Endodermal cell (in vitro differentiated cells): ENCODE results near the gene CAMK1. TPM values are rescaled to one million over a fixed set of nuclear protein-coding genes. Genes with fewer than 3 reads are reported as not detected.
A peak's percentile ranks its signal among the peaks of the same experiment; 100 is the strongest.

Experiments
- DNase-seq: peaks from one replicate; pipeline ENCODE4 v3.0.0-alpha.2; 2017
- H3K27ac ChIP-seq: 2 replicates; pipeline ENCODE4 v1.5.1; 2013; ENCODE audit warnings: mild to moderate bottlenecking, low read depth, low read length, moderate library complexity
- H3K27me3 ChIP-seq: 2 replicates; pipeline ENCODE4 v1.6.1; 2013; ENCODE audit warnings: mild to moderate bottlenecking, low read length, moderate library complexity; ENCODE audit not compliant: insufficient read depth, control insufficient read depth, poor library complexity, severe bottlenecking
- H3K36me3 ChIP-seq: 2 replicates; pipeline ENCODE4 v1.7.0; 2013; ENCODE audit warnings: mild to moderate bottlenecking, low read length, moderate library complexity; ENCODE audit not compliant: control insufficient read depth, insufficient read depth
- H3K4me1 ChIP-seq: one replicate; pipeline ENCODE4 v1.7.0; 2013; ENCODE audit warnings: low read length; ENCODE audit not compliant: control insufficient read depth, insufficient read depth
- H3K4me3 ChIP-seq: 2 replicates; pipeline ENCODE4 v1.5.1; 2013; ENCODE audit warnings: mild to moderate bottlenecking, low read length, moderate library complexity
- H3K9ac ChIP-seq: 2 replicates; pipeline ENCODE4 v1.6.1; 2013; ENCODE audit warnings: mild to moderate bottlenecking, low read length, moderate library complexity; ENCODE audit not compliant: poor library complexity, severe bottlenecking; ENCODE audit errors: extremely low read depth
- H3K9me3 ChIP-seq: 2 replicates; pipeline ENCODE4 v1.6.1; 2013; ENCODE audit warnings: mild to moderate bottlenecking, low read length, moderate library complexity; ENCODE audit not compliant: control insufficient read depth
- H3K27ac Mint-ChIP-seq: 2 replicates; pipeline ENCODE4 v1.8.0; 2020; ENCODE audit warnings: mixed read lengths
- H3K27me3 Mint-ChIP-seq: 2 replicates; pipeline ENCODE4 v1.8.0; 2021; ENCODE audit warnings: mild to moderate bottlenecking, mixed read lengths; ENCODE audit not compliant: insufficient read depth
- H3K36me3 Mint-ChIP-seq: 2 replicates; pipeline ENCODE4 v1.8.0; 2020; ENCODE audit warnings: low read depth, mixed read lengths
- H3K4me1 Mint-ChIP-seq: 2 replicates; pipeline ENCODE4 v1.8.0; 2020; ENCODE audit warnings: mixed read lengths
- H3K4me3 Mint-ChIP-seq: 2 replicates; pipeline ENCODE4 v1.8.0; 2020; ENCODE audit warnings: mild to moderate bottlenecking, moderate library complexity, mixed read lengths
- H3K9me3 Mint-ChIP-seq: 2 replicates; pipeline ENCODE4 v1.8.0; 2020; ENCODE audit warnings: mild to moderate bottlenecking, mixed read lengths
- CTCF ChIP-seq: fragments of 200-600 bp; sonication (generic); conservative IDR thresholded peaks from 2 replicates; pipeline ENCODE4 v1.5.0; 2021; ENCODE audit warnings: antibody characterized with exemption, mild to moderate bottlenecking
- WGBS, 2 experiments: methylation state at CpG; one replicate each; pipeline versions ENCODE4 v1.1.5 to v1.1.7; 2013; ENCODE audit warnings: missing lambda C conversion rate in 2 of 2, mixed read lengths in 1 of 2; ENCODE audit not compliant: insufficient coverage in 1 of 2, insufficient read length in 1 of 2; 5-methylcytosine and 5-hydroxymethylcytosine counted together
- total RNA-seq, 2 donors: library from RNA; stranded (reverse); fragmentation: NEBNext Ultra II Directional in 1 of 2; extraction: Animal tissue kit (Norgen Biotek cat#: 25700) in 1 of 2; gene quantifications; 2 replicates in 1 of 2; 3 replicates in 1 of 2; pipeline ENCODE4 v1.2.1, GENCODE V29; 2021

CAMK1 gene
- total RNA-seq, 2 donors from 2014 or later: 10.1 to 13.3 TPM

GRCh38 chr3:9786825-9787669, 17.3 kb upstream of the CAMK1 start:
- Mint-ChIP-seq H3K36me3 (peaks cover 70% of the 10 kb centered on the region), H3K9me3 (no peaks in the 10 kb centered on the region), H3K4me3 (no peak overlapping the region), H3K4me1 (peaks cover 4% of the 10 kb centered on the region), H3K27me3 (no peaks in the 10 kb centered on the region), H3K27ac (no peak overlapping the region)
- Histone ChIP-seq H3K9me3 (no peaks in the 10 kb centered on the region), H3K4me1 (no peaks in the 10 kb centered on the region), H3K27me3 (no peaks in the 10 kb centered on the region), H3K9ac (no peak overlapping the region), H3K36me3 (peaks cover 67% of the 10 kb centered on the region), H3K4me3 (no peak overlapping the region), H3K27ac (no peak overlapping the region)
- 85 to 91% methylated on average over 5 to 13 of the region's 13 CpGs for WGBS, 2 experiments
- peak; percentile 67 for DNase-seq
- peak; percentile 78 for TF ChIP-seq CTCF

DNA sequence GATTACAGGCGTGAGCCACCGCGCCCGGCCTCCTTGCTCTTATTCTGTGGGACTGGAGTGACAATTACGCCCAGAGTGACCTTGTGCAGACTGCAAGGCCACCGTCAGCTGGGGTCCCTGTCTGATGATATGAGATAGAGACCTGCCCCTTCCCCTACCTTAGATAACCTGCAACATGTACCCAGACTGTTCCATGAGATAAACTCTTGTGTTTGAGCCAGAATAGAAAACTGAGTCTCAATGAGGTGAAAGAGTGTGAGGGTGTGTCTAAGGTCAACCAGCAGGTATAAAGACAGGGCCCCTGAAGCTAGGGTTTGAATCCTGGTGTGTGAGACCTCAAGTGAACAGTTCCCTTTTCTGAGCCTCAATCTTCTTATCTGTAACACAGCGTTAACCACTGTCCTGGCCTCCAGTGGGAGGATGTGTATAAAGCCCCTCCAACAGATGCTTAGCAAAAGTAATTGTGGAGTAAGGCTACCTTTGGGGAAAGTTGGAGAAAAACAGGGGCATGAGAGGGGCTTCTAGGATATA, 16.5 kb upstream of the CAMK1 start:
- Mint-ChIP-seq H3K4me1 (no peaks in the 10 kb centered on the region), H3K36me3 (peaks cover 74% of the 10 kb centered on the region), H3K9me3 (no peaks in the 10 kb centered on the region), H3K27ac (no peak overlapping the region), H3K27me3 (no peaks in the 10 kb centered on the region), H3K4me3 (no peak overlapping the region)
- Histone ChIP-seq H3K9ac (no peak overlapping the region), H3K4me3 (no peak overlapping the region), H3K36me3 (peaks cover 75% of the 10 kb centered on the region), H3K27ac (no peak overlapping the region), H3K4me1 (no peaks in the 10 kb centered on the region), H3K27me3 (no peaks in the 10 kb centered on the region), H3K9me3 (no peaks in the 10 kb centered on the region)
- WGBS, 2 experiments: 81 to 93% methylated on average over 3 to 7 of the region's 7 CpGs
- no peak for TF ChIP-seq CTCF
- no peak for DNase-seq

- no peak for TF ChIP-seq CTCF
- H3K4me1 ChIP-seq: no peaks in the 10 kb centered on the region
- 85 to 93% methylated on average over 6 to 7 of the region's 7 CpGs for WGBS, 2 experiments
- H3K4me3 ChIP-seq: no peak overlapping the region
- Mint-ChIP-seq H3K4me1 (no peaks in the 10 kb centered on the region), H3K27me3 (no peaks in the 10 kb centered on the region), H3K27ac (no peak overlapping the region), H3K36me3 (peaks cover 79% of the 10 kb centered on the region), H3K4me3 (no peak overlapping the region), H3K9me3 (no peaks in the 10 kb centered on the region)
- H3K9ac ChIP-seq: no peak overlapping the region
- H3K9me3 ChIP-seq: no peaks in the 10 kb centered on the region
- H3K27me3 ChIP-seq: no peaks in the 10 kb centered on the region
- no peak for DNase-seq
- no peak overlapping the region for H3K27ac ChIP-seq
- peaks cover 71% of the 10 kb centered on the region for H3K36me3 ChIP-seq
Observed at GRCh38 chr3:9785602-9786001, 15.9 kb upstream of the CAMK1 start.
